Hypothalamus (tissue), 51 donors: Measurements from ENCODE around the gene CREB1.

Experiments used
- DNase-seq, 51 donors: peaks; one replicate each; lab custom pipeline; 2025; lab: John Stamatoyannopoulos, UW

The CREB1 gene

DNA sequence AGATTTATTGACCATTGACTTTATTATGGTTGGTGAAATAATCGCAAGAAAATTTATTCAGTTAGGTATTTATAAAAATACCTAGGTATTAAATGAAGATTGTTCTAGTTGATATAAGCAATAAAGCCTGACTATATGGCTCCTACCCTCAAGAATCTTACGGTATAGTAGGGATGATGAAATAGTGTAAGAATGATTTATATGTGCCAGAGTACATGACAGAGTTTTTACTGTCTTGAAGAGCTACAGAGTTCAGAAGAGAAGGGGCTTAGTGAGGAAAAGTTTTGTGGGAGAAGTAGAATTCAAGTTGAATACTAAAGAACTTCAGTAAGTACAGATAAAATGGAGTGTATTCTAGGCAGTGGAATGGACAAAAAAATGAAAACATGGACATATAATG lies 9.7 kb downstream of the CREB1 start:
- DNase-seq, result no peak

- DNase-seq, result no peak
Observed at GRCh38 chr2:207540431-207540830, 10.7 kb downstream of the CREB1 start.

DNA sequence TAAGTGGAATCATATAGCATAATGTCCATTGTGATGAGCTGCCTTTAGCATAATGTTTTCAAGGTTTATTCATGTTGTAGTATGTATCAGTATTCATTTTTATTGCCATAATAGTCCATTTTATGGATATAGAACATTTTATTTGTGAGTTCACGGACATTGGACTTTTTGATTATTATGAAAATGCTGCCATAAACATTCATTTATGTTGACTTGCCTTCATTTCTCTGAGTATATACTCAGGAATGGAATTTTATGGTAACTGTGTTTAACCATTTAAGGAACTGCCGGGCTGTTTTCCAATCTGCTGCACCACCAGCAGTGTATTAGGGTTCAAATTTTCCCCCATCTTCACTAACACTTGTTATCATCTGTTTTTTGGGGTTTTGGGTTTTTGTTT lies 12.2 kb downstream of the CREB1 start:
- no peak for DNase-seq

GRCh38 chr2:207543272-207543671 lies 13.5 kb downstream of the CREB1 start:
- no peak for DNase-seq

DNA sequence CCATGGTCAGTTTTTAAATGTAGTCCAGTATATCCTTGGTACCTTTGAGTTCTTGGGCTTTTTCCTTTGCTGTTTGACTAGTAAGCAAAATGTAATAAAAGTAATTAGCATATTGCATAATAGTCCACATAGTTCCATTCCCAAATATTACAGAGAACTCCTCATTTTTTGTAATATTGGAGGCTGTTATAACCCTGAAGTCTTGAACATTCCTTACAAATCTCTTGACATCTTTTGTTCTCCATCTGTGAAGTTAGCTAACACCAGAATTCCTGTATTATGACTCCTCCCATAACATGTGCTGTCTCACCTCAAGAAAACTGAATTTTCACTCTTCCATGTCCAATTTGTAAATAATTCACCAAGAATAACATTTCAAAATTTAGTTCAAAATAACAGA lies 17.1 kb downstream of the CREB1 start:
- DNase-seq, result no peak

- DNase-seq, result no peak
Observed at GRCh38 chr2:207549145-207549544, 19.4 kb downstream of the CREB1 start.

- DNase-seq, result no peak
Observed at GRCh38 chr2:207558079-207558491, 28.3 kb downstream of the CREB1 start.

GRCh38 chr2:207561386-207562080 lies 31.8 kb downstream of the CREB1 start:
- peak in 1 of 51 donors; percentile 25 for DNase-seq

GRCh38 chr2:207565736-207566500 lies 36.2 kb downstream of the CREB1 start:
- DNase-seq, result no peak

- no peak for DNase-seq
Observed at GRCh38 chr2:207567671-207568070, 37.9 kb downstream of the CREB1 start.

DNA sequence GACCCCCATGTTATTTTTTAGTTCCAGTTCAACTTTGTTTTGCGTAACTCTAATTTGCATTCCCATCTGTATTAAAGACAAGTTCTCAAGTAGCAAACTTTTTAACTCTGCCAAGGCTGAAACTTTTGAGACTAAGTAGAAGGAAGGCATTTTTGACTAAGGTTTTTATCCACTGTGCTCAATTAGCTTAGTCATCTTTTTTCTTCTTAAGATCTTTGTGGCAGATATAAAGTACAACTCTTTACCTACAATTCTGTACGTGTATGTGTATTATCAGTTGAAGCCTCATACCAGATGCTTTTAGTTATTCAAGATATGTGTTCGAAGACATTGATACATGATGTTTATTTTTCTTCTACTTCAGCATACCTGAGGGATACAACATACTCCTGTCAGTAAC lies 41.6 kb downstream of the CREB1 start:
- no peak for DNase-seq

- no peak for DNase-seq
Observed at GRCh38 chr2:207584952-207585351, 55.2 kb downstream of the CREB1 start.

GRCh38 chr2:207587305-207587704 lies 57.5 kb downstream of the CREB1 start:
- DNase-seq, result no peak

DNA sequence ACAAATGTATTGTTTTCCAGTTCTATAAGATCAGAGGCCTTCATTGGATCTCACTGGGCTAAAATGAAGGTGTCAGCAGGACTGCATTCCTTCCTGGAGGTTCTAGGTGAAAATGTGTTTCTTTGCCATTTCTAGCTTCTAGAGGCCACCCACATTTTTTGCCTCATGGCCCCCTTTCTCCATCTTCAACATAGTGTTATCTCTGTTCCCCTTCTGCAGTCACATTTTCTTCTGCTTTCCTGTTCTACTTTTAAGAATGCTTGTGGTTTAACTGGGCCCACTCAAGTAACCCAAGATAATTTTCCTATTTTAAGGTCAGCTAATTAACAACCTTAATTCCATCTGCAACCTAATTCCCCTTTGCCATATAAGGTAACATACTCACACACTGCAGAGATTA lies 59.4 kb downstream of the CREB1 start:
- no peak for DNase-seq

DNA sequence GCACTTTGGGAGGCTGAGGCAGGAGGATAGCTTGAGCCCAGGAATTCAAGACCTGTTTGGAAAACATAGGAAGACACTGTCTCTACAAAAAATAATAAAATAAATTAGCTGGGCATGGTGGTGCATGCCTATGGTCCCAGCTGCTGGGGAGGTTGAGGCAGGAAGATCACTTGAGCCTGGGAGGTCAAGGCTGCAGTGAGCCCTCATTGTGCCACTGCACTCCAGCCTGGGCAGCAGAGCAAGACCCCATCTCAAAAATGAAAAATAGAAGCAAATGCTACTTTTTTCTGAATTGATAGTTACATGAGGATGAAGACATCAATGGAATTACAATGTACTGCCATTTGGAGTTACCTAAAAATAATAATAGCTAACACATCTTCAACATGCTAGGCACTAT lies 63.5 kb downstream of the CREB1 start:
- no peak for DNase-seq

DNA sequence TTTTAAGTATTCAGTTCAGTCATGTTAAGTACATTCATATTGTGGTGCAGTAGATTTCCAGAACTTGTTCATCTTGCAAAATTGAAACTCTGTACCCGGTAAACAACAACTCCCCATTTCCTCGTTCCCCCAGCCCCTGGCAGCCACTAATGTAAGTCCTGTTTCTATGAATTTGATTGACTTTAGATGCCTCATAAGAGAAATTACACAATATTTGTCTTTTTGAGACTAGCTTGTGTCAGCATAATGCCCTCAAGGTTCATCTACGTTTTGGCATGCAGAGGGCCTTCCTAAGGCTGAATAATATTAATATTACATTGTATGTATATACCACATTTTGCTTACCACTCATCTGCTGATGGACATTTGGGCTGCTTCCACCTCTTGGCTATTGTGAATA lies 64.5 kb downstream of the CREB1 start:
- no peak for DNase-seq

DNA sequence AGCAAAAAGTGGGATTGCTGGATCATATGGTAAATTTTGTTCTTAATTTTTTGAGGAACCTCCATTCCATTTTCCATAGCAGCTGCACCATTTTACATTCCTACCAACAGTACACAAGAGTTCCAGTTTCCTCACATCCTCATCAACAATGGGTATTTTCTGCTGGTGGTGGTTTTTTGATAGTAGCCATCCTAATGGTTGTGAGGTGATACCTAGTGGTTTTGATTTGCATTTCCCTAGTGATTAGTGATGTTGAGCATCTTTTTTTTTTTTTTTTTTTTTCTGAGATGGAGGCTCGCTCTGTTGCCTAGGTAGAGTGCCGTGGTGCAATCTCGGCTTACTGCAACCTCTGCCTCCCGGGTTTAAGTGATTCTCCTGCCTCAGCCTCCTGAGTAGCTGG lies 65.0 kb downstream of the CREB1 start:
- no peak for DNase-seq

- no peak for DNase-seq
Observed at GRCh38 chr2:207599636-207600035, 69.9 kb downstream of the CREB1 start.

DNA sequence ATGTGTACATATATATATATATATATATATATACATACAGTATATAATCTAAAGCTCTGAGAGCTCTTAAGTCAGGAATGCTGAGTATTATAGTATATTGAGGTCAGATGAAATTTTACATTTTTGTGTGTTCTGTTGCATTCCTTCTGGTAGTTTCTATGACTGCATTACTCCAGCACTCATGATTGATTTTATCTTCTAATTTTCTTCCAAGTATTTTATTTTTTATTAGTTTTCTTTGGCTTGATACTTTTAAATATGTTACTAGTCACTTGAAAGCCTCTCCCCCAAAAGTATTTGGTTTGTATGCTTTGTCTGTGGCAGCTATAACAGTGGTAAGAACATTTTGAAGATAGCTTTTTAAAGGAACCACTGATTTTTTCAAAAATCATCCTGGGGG lies 70.5 kb downstream of the CREB1 start:
- no peak for DNase-seq

DNA sequence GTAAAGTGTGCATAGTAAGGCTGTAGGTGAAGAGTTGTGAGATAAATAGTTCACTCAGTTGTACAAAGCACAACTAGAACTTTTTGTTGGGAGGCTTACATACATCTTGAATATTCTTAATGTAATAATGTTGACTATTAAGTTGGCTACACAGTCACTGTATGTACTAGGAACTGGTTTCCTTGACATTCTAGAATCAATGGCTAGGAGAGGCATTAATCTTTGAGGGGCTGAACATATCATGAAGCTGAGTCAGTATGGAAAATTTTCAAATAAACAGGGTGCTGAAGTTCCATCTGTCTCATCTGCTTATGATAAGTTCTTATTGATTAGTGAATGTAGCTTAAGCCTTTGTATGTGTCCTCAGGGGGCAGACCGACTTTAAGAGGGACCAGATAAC lies 72.0 kb downstream of the CREB1 start:
- DNase-seq, result no peak

- no peak for DNase-seq
Observed at GRCh38 chr2:207603486-207603885, 73.7 kb downstream of the CREB1 start.

GRCh38 chr2:207606399-207606798 lies 76.6 kb downstream of the CREB1 start:
- no peak for DNase-seq
